ENCODE results near the gene TMSB10.
"Not testable (repeated sequence)": the region's sequence is repeated elsewhere in the genome, so short reads cannot be mapped to it uniquely, and the experiment has no call there.

Gene TMSB10

GRCh38 chr2:84905181-84906107 is at the start of gene TMSB10:
TMSB10 (plus strand) TSS chr2:84905656.
- peak; percentile 80 for DNase-seq

- no peak for DNase-seq
These were observed 49.7 kb upstream of the TMSB10 start for GRCh38 chr2:84855731-84856130.

DNA sequence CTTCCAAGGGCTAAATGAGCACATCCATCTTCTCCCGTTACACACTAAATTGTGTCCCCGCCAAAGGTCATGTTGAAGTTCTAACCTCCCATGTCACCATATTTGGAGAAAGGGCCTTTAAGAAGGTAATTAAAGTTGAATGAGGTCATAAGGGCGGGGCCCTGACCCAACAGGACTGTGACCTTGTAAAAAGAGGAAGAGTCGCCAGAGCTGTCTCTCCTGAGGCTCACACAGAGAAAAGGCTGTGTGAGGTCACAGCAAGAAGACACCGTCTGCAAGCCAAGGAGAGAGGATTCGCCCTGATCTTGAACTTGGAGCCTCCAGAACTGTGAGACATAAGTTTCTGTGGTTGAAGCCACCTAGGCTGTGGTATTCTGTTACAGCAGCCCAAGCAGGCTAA is 48.7 kb upstream of the TMSB10 start:
- DNase-seq: no peak

- no peak for DNase-seq
These were observed 47.9 kb upstream of the TMSB10 start for GRCh38 chr2:84857566-84857965.

GRCh38 chr2:84858123-84858522 is 47.3 kb upstream of the TMSB10 start:
- DNase-seq: no peak

GRCh38 chr2:84858937-84859336 is 46.5 kb upstream of the TMSB10 start:
- no peak for DNase-seq

- no peak for DNase-seq
These were observed 43.9 kb upstream of the TMSB10 start for GRCh38 chr2:84861539-84861938.

- DNase-seq: no peak
These were observed 43.5 kb upstream of the TMSB10 start for GRCh38 chr2:84862006-84862405.

DNA sequence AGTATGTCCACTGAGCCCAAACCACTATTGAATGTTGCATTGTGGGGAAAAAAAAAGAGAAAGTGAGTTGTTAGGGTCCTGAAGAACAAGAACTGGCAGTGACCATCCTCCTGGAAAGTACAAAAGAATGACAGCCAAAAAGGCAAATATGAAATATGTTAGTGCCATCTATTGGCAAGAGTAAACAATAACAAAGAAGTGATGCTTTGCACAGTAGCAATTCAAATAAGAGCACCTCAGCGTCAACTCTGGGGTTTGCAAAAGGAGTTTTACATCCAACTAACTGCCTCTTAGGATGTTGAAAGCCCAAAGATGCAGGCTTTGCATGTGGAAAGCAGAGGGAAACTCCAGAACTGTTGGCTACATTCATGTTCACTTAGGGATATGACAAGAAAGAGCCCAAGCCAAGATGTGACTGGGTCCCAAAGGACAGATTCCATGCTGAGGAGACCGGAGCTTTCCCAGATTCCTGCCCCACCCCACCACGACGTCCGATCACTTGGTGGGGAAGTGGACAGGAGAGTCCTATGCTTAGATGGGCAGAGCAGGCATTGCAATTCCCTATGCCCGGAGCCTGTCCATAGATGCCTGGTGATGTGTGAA is 40.2 kb upstream of the TMSB10 start:
- peak; percentile 37 for DNase-seq

- no peak for DNase-seq
These were observed 39.3 kb upstream of the TMSB10 start for GRCh38 chr2:84866122-84866521.

DNA sequence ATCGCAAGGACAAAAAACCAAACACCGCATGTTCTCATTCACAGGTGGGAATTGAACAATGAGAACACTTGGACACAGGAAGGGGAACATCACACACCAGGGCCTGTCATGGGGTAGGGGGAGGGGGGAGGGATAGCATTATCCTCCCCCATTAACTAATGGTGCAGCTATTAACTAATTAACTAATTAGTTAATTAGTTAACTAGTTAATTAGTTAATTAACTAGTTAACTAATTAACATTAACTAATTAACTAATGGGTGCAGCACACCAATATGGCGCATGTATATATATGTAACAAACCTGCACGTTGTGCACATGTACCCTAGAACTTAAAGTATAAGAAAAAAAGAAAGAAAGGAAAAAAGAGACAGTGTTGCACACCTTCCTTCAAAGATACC is 37.1 kb upstream of the TMSB10 start:
- DNase-seq: not testable (repeated sequence)

DNA sequence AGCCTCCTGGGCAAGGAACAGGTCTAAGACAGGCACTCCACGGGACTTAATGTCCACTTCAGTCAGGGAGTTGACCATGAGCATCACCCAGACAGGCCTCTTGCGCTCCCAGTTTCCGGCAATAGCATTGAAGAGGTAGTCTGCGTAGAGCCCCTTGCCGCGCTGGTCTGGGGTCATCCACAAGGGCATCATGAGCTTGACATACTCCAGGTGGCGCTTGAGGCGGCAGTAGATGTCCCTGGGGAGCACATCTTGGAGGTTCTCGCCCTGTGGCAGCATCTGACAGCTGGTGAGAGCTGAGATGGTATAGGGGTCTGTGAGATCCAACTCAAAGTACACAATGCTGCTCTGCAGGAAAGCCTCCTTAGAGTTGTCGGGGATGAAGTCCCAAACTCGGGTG is 35.1 kb upstream of the TMSB10 start:
- no peak for DNase-seq

GRCh38 chr2:84872691-84873090 is 32.8 kb upstream of the TMSB10 start:
- not testable (repeated sequence) for DNase-seq

DNA sequence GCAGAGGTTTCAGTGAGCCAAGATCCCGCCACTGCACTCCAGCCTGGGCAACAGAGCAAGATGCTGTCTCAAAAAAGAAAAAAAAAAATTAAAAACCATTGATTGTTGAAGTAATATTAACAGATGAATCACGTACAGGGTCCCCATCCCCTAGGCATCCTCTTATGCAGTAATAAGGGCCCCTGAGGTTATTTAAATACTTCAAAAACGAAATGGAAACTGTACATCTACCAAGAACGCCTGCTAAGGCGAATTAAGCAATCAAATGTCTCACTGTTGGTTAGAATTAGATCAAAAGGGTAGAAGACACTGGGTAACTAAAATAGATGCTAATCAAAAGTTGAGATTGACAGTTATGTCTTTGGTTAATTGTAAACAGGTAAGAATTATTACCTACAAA is 32.1 kb upstream of the TMSB10 start:
- no peak for DNase-seq

- DNase-seq: no peak
These were observed 30.9 kb upstream of the TMSB10 start for GRCh38 chr2:84874381-84875212.

DNA sequence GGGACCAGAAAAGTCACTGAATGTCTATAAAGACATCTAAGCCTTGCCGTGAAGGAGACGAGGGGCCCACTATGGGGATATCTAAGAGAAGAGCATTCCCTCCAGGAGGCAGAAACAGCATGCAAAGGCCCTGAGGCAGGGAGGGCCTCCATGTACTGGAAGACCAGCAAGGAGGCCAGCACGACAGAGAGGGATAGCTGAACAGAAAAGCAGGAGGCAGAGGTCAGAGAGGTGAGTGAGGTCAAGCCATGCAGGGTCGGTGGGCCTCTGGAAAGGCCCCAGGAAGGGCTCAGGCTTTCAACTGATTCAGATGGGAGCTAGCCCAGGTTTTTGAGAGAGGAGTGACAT is 30.3 kb upstream of the TMSB10 start:
- DNase-seq: no peak

GRCh38 chr2:84875619-84876018 is 29.8 kb upstream of the TMSB10 start:
- not testable (repeated sequence) for DNase-seq

GRCh38 chr2:84876369-84876768 is 29.1 kb upstream of the TMSB10 start:
- no peak for DNase-seq

GRCh38 chr2:84878459-84878858 is 27.0 kb upstream of the TMSB10 start:
- DNase-seq: no peak

DNA sequence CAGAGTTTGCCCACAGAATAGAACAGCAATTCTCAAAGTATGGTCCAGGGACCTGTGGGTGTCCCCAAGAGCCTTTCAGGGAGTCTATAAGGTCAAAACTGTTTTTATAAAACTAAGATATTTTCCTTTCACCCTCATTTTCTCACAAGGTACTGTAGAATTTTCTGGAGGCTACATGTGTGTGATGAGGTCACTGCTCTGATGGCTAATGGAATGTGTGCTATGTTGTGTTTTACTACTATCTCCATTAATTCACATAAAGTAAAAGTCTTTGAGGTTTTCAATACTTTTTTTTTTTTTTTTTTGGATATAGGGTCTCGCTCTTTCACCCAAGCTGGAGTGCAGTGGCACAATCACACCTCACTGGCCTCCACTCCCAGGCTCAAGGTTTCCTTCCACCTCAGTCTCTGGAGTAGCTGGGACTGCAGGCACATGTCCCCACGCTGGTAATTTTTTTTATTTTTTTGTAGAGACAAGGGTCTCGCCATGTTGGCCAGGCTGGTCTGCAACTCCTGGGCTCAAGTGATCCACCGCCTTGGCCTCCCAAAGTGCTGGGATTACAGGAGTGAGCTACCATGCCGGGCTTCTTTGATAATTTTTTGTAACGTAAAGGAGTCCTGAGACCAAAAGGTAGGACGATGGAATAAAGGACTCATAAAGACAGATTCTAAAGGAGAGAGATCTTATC is 26.4 kb upstream of the TMSB10 start:
- no peak for DNase-seq

- peak; percentile 11 for DNase-seq
These were observed 25.7 kb upstream of the TMSB10 start for GRCh38 chr2:84879584-84880394.

- DNase-seq: no peak
These were observed 25.1 kb upstream of the TMSB10 start for GRCh38 chr2:84880395-84880644.

Measured in NCI-H2227 treated with DMSO at 0.1 percent for 48 hours (cell line).